GM19463 (cell line): ENCODE results near the gene TRPC4.
"Not testable (repeated sequence)": the region's sequence is repeated elsewhere in the genome, so short reads cannot be mapped to it uniquely, and the experiment has no call there.

Experiments
- ATAC-seq: cut with Tn5 transposase; IDR thresholded peaks from one replicate; pipeline ENCODE4 v1.9.1; 2021; ENCODE audit warnings: mild to moderate bottlenecking, moderate library complexity; ENCODE audit not compliant: unreplicated experiment

TRPC4 gene

DNA sequence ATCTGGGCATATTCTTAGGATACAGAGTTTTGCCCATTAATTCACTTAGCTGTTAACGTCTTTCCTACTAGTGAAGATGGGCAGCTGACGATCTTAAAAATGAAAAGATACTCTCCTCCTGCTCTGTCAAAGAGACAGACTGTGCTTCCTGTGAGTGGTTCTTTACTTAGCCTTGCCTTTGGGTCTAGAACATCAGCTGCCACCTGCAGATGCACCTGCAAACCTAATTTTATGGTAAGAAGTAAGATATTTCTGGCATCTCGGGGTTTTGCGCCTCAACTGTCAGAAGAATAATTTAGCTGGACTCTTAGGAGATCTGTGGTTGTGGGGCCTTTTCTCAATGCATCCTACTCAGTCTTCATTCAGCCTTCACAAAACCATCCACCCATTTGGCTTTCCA is 36.2 kb downstream of the TRPC4 start:
- ATAC-seq = no peak

DNA sequence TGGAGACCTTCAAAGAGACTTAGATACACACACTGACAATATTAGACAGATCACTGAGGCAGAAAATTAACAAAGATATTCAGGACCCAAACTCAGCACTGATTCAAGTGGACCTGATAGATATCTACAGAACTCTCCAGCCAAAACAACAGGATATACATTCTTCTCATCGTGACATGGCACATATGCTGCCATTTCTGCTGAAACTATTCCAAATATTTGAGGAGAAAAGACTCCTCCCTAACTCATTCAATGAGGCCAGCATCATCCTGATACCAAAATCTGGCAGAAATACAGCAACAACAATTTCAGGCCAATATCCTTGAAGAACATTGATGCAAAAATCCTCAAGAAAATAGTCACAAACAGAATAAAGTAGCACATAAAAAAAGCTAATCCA is 53.3 kb downstream of the TRPC4 start:
- ATAC-seq = no peak

DNA sequence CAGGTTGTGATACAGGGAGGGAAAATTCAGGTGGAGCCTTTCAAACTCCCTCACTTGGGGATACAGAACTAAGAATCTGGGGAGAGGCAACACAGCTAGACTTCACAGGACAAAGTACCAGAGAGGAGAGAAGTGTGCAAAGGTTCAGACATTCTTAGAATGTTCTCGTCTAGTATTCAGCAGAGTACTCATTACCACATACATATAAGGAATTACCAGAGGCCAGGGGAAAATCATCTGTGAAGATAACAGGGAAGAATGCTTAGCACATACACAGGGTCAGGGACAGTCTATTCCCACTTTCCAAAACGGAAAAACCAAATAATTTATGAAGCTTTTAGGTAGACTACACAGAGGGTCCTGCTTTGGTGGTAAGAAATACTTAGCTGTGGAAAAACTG is 58.1 kb downstream of the TRPC4 start:
- ATAC-seq = no peak

DNA sequence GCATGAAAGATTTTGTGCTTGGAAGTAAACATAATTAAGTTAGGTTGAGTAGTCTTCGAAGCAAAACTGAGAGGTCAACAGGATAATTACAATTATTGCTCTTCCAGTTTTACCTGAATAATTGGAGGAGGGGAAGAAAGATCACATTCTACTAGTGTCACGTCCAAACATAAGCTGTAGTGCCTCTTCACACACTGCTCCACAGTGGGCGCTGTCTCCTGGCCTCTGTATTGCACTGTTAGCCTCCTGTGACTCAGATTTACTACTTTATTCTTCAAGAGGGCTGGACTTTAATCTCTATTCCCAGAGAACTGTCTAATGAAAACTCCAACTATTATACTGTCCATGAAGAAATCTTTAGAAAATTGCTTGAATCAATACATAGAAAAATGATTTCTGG is 62.9 kb downstream of the TRPC4 start:
- no peak for ATAC-seq

DNA sequence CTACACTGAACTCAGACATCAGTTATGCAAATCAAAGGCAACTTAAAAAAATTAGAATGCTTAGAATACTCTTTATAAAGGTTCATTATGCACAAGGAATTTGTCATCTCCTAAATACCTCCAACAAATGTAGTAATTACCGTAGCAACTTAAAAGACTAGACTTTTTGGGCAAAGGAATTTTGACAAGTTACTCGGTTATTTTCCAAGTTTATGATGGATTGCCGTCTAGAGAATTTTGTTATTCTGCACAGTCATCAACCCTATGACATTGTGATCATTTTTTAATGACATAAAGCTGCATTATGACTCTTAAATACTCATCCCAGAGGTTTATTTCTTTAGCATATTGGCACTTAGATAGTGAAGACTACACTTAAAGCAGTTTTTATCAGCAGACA is 71.9 kb downstream of the TRPC4 start:
- no peak for ATAC-seq

DNA sequence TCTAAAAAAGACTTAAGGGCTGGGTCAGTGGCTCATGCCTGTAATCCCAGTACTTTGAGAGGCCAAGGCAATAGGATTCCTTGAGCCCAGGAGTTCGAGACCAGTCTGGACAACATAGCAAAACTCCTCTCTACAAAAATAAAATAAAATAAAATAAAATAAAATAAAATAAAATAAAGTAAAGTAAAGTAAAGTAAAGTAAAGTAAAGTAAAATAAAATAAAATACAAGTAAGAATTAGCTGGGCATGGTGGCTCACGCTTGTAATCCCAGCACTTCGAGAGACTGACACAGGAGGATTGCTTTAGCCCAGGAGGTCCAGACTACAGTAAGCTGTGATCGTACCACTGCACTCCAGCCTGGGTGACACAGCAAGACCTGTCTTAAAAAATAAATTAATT is 72.8 kb downstream of the TRPC4 start:
- not testable (repeated sequence) for ATAC-seq

DNA sequence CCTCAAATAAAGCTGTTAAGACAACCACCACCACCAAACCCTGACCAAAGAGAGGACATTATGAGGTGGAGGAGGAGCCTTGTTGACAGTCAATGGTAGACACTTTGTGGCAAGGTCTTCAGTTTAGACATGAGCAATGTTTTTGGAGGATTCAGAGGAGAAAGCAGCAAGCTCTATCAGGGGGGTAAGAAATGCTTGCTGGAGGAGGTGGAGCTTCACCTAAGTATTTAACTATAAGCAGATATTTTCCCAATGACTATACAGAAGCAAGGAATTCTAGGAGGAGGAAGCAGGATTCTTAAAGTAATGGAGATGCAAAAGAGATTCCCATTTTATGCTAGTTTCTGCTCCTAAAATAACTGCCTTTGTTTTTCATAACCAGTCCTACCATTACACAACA is 74.2 kb downstream of the TRPC4 start:
- ATAC-seq = no peak

DNA sequence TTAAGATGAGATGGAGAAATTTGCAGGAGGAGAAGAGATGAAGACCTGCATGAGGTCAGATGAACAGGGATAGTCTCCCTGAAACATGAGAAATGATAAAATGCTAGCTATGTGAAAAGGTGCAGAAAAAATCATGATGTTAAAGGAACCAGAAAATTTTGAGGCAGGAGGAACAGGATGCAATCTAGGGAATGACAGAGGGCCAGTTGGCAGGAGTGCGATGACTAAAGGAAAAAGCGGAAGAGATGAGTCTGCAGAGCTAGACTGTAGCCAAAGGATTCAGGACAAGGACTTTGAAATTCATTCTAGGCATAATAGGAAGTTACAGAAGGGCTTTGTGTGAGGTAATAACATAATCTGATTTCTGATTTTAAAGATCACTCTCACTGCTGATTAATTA is 77.9 kb downstream of the TRPC4 start:
- no peak for ATAC-seq

DNA sequence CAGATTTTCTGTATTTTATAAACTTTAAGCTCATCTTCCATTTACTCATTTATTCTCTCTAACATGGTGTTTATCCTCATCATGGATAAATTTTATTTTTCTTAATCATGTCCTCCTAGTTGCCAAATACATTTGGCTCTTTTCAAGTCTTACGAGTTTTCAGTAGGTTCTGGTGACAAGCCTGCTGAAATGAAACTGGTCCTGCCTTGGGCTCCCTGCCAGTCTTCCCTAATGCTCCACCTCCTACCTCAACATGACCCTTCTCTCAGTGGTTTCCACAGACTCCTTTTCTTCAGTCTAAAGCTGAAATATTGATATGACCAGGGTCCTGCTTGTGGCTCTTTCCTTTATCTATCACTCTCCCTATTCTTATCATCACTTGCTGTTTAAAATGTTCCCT is 81.2 kb downstream of the TRPC4 start:
- no peak for ATAC-seq

DNA sequence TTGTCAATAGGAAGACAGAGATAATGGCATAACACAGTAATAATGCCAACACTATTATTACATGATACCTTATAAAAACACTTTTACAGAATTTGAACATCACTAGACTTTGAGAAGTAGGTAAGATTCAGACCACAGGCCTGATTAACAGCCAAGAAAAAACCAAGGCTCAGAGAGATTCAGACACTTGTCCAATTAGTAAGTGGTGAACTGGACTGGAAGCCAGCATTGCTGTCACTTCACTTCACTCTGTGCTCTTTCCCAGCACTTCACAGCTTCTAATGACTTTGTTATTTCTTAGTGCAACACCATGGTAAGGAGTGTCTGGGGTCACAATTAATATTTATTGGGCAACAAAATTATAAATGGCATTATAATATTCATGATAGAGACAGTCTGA is 91.9 kb downstream of the TRPC4 start:
- no peak for ATAC-seq

DNA sequence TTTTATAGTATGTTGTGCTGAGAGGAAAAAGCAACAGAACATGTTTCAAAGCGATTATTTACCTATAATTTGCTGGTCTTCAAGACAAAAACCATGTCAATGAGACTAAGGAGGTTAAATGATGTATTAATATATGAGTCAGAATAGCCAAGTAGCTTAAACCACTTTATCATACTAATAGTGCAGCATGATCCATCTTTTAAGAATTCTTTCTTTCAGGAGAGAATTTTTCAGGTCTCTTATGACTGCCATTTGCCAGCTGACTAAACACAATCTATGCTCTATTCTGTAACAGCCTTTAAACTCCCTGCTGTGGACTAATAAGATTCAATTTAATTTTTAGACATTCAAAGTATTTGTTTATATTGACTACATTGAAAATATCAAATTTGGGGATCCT is 93.7 kb downstream of the TRPC4 start:
- ATAC-seq = no peak

DNA sequence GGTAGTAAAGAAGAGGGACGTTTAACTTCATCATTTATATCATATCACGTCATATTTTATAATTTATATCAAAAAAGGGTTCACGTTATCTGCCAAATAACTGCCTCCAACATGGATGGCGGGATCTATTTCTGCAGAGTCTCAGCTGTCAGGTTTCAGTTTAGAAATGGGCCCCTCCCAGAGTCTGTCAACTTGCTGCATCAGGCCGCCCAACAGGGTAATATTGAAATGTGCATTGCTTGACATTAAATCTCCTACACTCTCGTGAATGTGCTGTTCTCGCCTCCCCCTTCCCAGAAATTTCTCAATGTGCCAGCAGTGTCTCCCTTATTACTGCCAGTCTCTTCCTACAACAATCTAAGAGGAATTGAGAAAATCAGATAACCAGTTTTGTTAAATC is 96.9 kb downstream of the TRPC4 start:
- no peak for ATAC-seq

DNA sequence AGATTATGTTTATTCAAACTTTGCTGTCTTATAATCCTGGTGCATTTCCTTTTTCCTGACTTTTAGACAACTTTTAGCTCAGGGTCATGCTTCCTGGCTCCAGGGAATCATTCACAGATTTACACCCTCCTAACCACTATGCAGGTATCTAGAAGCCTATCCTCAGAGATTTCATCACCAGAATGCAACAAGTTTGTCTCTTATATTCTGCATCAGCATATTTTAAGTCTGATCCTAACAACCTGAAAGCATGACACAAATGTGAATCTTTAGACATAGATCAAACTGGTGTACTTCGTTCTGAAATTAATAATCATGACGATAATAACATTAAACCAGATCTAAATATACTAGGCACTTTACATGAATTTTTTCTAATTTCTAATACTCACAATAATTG is 100.0 kb downstream of the TRPC4 start:
- no peak for ATAC-seq

DNA sequence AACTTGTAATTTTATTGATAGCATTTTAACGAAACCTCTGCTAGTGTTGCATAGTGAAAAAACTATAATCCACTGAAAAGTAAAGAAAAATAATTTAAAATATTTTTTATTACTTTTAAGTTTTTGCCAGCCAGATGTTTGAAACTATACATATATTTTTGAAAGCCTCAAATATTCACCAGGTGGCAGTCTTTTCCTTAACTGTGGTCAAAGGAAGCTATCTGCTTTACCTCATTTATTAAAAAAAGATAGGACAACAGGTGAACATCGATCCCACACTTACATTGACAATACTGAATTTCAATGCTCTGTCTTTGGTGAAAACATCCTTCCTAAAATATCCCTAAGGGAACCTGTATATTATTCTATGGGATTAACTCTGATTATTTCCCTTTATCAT is 100.5 kb downstream of the TRPC4 start:
- no peak for ATAC-seq

DNA sequence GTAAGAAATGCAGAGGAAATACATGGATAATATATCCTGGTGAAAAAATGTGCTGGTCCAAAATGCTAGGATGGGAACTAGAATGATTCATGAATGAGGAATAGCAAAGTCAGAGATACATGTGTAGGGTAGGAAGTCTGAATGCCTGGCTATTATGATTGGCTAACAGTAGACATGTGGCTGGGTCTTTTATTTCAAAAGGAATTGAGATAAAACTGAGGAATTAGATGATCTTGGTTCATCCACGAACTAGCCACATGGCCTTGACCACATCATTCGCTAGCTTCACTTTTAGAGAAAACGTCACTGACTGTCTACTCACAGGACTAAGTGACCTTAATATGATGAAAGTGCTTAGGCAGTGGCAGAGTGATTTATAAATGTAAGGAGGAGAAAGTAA is 103.1 kb downstream of the TRPC4 start:
- no peak for ATAC-seq

DNA sequence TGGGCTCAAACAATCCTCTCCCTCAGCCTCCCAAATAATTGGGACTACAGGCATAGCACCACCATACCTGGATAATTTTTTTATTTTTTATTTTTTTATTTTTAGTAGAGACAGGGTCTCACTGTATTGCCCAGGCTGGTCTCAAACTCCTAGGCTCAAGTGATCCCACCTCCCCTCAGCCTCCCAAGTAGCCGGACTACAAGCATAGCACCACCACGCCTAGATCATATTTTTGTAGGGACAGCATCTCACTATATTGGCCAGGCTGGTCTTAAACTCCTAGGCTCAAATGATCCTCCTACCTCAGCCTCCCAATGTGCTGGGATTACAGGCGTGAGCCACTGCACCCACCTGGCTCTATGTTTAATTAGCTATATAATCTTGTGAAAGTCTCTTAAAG is 114.2 kb downstream of the TRPC4 start:
- no peak for ATAC-seq

DNA sequence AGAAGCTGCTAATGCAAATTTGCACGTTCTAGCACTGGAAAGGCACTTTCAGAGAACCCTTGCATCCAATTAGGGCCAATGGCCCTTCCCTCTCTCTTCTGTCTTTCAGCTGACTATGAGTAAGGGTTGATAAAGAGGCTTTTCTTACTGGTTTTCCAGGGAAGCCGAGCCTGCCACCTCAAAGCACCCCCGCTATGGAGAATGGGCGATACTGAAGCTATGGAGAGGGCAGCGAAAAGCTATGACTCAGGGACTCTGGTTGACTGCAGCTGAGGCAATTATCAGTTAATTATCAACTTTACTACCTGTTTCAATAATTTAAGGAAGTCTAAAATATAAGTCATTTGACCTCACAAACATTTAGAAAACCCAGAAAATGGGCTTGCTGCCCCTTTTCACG is 115.8 kb downstream of the TRPC4 start:
- no peak for ATAC-seq

DNA sequence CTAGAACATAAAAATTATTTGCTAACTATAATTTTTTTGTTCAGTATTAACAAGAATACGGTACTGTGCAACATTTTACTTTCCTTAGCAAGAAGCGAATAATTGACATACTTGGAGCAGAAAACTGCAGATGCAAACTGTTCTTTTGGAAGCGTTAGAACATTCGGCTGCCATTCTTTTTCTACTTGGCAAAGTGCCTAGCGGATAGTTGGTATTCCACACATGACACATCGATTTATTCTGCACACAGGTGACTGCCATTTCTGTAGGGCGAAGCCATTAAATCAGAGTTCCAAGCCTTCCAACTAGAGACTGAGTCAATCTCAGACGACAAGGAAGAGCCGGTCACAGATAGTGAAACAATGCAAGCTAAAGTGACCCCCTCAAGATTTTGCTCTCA is 117.4 kb downstream of the TRPC4 start:
- ATAC-seq = no peak

DNA sequence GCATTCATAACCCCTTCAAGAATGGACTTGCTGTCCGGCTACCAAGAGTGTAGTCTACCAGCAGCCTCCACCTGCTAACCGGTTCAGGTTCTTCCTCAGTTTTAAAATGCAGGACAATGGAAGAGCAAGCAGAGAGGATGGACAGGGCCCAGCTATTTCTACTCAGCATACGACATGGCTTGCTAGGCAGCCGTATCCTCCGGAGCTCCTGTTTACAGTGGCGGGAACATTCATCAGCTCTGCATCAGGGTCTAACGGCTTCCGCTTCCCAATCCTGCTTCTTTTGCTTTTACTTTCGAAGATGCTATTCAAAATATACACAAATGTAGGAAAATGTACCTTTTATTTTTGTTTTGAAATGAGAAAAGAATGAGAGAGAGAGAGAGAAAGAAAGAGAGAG is 118.5 kb downstream of the TRPC4 start:
- ATAC-seq = no peak

DNA sequence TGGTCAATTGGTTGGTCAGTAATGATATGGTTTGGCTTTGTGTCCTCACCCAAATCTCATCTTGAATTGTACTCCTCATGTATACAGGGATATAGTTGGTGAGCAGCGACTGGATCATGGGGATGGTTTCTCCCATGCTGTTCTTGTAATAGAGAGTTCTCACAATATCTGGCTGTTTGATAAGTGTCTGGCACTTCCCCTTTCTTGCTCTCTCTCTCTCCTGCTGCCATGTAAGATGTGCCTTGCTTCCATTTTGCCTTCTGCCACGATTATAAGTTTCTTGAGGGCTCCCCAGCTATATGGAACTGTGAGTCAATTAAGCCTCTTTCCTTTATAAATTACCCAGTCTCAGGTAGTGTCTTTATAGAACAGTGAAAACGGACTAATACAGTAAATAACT is 120.7 kb downstream of the TRPC4 start:
- no peak for ATAC-seq

DNA sequence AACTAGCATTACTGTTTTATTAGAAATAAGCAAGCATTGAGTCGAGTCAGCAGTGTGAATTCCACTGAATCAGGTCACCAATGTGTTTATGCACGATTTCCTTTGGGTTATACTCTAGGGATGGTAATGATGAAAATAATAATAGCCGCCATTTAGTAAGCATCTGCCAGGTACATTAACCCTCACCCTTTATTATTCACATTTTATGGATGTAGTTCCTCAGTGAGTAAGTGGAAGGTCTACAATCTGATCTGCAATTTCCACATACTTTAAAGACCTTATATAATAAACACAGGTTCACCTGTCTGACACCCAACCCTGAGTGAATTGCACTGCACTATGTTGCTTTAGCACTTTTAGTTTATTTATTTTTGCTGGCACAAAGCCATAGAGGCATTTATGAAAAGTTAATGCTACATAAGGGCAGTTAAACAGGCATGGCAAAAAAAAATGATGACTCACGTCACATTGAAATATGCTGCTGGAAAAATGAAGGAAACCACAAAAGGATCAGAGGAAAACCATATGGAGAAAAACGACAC is 122.4 kb downstream of the TRPC4 start:
- no peak for ATAC-seq

DNA sequence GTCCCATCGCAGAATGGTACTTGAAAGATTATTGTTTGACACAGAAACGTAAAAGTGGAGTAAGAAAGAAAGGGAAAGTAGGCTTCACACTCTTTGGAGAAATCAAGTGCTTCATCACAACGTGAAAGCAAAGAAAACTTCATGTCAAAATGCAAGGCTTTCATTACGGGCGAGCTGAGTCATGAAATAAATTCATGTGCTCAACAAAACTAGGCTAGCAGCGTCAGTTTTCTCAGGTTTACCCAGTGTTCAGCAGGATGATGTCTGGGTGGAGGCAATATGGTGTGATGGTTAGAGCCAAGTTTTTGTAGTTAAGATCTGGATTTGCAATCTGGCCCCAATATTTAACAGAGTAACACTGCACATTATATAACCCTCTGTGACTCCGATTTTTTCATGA is 128.0 kb downstream of the TRPC4 start:
- ATAC-seq = no peak

DNA sequence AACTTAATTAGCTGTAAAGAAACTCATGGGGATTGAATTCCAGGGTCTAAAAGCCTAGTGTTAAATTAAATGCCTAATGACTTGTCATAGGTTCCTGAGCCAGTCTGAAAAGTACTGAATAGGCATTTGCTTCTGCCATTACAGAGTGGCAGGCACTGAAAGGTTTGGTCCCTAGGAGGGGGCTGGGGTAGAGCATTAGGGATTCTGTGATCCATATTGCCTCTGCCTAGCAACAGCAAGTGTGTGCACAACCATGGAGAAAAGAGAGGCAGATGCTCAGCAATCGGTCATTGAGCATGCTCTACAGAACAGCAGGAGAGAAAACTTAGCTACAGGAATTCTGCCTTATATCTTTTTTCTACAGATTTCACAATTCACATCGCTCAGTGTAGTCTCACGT is 133.5 kb downstream of the TRPC4 start:
- no peak for ATAC-seq

DNA sequence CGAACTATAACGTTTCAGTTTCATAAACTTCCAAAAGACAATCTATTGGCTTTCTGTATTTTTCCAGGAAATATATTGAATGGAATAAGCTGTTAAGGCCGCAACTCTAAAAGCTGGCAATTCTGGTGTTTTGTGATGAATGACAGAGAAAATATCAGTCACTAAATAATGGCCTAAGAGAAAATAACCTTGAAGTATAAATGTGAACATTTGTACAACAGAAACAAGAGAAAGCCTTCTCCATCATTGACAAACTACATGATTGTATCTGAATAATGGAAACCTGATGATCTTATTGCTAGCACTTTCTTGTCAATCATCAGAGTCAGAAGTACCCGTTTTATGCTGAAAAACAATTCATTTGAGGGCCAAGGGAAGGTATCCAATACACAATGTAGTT is 134.3 kb downstream of the TRPC4 start:
- ATAC-seq = no peak
